GM18909 (cell line): ENCODE results near the gene RBM7.

ENCODE experiments used
- ATAC-seq: cut with Tn5 transposase; IDR thresholded peaks from one replicate; pipeline ENCODE4 v1.9.1; 2021; ENCODE audit warnings: mild to moderate bottlenecking; ENCODE audit not compliant: unreplicated experiment, poor library complexity

Gene RBM7

DNA sequence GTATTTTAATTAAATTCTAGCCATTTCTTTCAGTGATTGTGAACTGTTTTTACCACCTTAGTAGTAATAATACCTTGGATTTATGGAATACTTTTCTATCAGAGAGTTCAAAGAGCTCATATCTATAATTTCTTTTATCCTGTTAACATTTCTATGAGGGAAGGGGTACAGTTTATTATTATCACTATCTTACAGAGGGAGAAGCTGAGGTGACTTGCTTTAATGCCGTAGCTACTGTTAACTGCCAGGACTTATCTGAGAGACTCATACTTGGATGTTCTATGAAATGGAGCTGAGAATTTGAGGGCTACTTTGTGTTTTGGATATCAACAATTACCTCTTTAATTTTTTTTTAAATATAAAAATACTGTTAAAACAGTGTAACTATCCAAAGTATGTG, 42.1 kb downstream of the RBM7 start:
- no peak for ATAC-seq

DNA sequence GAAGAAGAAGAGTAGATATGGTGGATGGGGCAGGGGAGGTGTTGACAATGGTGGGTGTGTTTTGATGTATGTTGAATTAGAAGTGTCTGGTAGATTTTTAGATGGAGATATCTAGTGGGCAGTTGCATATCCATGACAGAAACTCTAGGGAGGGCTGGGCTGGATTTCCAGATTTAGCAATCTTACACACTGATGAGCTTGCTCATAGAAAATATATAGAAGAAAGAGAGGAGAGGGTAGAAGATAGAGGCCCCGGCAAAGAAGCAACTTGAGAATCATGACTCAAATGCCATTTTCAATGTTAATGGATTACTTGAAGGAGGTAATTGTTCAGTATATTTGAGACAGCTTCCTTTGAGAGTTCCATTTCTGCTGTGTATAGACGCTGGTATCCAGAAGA, 47.0 kb downstream of the RBM7 start:
- no peak for ATAC-seq

DNA sequence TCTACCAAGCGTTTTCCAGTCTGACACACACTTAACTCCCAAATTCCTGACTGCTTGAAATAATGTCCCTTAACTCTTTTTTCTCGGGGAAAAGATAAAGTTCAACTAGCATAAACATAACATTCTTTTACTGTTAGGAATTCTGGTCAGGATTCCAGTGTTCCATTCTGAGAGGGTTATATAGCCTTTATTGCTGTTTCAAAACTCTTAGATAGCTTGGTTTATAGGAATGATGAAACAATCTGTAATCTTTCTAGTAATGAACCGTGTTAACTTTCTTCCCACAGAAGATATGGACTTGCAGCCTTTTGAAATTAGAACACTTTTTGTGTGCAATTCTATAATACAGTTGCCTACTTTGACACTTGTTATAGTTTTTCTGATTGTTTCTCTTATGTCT, 47.4 kb downstream of the RBM7 start:
- ATAC-seq, result no peak

DNA sequence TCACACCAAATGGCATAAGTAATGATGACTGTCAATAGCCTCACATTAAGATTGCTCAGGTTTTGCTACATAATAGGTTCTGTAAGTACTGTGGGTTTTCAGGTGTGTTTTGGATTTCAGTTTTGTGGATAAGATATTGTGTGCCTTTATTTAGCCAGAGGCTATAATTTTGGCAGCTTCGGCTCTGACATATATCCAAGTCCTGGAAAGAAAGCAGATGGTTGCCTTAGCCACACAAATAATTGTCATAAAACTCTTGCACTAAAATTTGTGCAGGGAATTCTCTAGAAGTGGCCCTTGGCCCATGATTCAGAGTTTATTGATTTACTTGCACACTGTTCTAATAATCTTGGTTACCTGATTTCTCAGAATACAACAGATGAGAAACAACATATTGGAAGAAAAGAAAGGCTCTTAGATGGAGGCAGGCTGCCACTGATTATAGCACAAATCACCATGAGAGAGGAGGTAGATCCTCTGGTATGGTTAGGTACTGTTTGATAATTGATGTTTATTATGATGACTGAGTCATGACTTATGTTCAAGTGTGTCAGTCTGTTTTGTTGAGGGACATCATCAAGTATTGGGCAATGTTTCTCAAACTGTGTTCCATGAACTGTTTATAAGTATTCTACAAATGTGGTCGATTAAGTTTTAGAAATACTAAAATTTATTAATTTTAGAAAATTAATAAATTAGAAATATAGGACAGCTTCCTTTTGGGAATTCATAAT, 48.5 kb downstream of the RBM7 start:
- ATAC-seq, result no peak

DNA sequence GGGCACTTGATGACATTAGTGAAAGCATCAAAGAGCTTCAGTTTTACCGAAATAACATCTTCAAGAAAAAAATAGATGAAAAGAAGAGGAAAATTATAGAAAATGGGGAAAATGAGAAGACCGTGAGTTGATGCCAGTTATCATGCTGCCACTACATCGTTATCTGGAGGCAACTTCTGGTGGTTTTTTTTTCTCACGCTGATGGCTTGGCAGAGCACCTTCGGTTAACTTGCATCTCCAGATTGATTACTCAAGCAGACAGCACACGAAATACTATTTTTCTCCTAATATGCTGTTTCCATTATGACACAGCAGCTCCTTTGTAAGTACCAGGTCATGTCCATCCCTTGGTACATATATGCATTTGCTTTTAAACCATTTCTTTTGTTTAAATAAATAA, 49.4 kb downstream of the RBM7 start:
- ATAC-seq, result no peak

DNA sequence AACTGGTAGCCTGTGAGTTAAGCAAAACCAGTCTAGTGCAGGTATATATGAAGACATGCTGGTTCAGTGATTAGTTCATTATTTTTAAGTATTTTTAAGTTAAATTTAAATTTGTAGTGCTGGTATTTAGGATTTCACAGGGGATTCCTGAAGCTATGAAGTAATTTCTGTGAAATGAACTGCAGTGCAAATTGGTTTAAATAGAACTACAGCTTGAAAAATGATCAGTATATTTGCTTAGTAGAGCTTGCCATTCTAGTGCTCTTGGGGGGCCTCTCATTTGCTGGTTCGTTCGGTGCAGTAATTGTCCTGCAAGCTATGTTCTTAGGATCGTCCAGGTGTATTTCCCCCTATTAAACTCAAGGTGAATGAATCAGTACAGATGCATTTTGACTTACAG, 51.9 kb downstream of the RBM7 start:
- ATAC-seq, result no peak
